HG02884 (cell line): ENCODE data around the gene KDM2A.
"Not testable (repeated sequence)": the region's sequence is repeated elsewhere in the genome, so short reads cannot be mapped to it uniquely, and the experiment has no call there.

Experiments used
- ATAC-seq: cut with Tn5 transposase; IDR thresholded peaks from one replicate; pipeline ENCODE4 v1.9.1; 2021; ENCODE audit warnings: mild to moderate bottlenecking, moderate library complexity; ENCODE audit not compliant: unreplicated experiment

The KDM2A gene

GRCh38 chr11:67256477-67257135 is 137.5 kb downstream of the KDM2A start:
- no peak for ATAC-seq

- ATAC-seq: no peak
These were observed 141.3 kb downstream of the KDM2A start for GRCh38 chr11:67260406-67260805.

GRCh38 chr11:67260885-67261639 is 142.0 kb downstream of the KDM2A start:
- not testable (repeated sequence) for ATAC-seq

- no peak for ATAC-seq
These were observed 142.5 kb downstream of the KDM2A start for GRCh38 chr11:67261640-67261945.

- ATAC-seq: no peak
These were observed 143.1 kb downstream of the KDM2A start for GRCh38 chr11:67261946-67262681.

GRCh38 chr11:67262731-67263675 is 143.9 kb downstream of the KDM2A start:
- ATAC-seq: no peak

GRCh38 chr11:67264260-67264659 is 145.2 kb downstream of the KDM2A start:
- ATAC-seq: no peak

DNA sequence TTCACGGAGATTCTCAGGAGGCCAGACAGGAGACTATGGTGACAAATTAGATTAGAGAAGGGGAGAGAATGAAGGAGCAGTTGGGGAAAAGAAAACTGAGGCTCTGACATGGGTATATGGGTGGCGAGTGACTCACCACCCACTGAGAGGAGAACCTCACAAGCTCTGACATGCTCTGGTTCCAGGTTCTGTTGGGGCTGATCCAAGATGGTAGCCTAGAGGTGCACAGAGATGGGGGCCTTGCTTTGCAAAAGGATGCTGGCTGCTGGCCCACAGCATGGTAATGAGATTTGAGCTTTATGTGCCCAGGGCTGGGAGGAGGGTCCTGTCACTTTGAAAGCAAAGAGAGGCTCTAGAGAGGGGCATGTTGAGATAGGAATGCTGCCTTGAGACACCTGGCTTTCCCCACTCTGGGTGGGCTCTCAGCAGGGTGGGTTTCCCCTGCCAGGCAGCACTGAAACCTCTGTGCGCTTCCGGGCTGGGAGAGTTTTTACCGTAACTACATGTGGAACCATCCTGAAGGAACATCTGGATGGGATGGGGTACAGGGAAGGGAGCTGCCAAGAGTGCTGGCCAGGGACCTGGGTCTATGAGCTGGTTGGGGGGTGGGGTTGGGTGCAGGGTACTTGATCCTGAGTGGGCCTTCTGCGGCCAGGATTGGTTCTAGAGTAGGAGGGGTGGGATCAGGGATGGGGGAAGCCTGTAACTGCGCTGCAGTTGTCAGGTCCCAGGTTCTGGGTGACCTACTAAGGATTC is 146.0 kb downstream of the KDM2A start:
- no peak for ATAC-seq

DNA sequence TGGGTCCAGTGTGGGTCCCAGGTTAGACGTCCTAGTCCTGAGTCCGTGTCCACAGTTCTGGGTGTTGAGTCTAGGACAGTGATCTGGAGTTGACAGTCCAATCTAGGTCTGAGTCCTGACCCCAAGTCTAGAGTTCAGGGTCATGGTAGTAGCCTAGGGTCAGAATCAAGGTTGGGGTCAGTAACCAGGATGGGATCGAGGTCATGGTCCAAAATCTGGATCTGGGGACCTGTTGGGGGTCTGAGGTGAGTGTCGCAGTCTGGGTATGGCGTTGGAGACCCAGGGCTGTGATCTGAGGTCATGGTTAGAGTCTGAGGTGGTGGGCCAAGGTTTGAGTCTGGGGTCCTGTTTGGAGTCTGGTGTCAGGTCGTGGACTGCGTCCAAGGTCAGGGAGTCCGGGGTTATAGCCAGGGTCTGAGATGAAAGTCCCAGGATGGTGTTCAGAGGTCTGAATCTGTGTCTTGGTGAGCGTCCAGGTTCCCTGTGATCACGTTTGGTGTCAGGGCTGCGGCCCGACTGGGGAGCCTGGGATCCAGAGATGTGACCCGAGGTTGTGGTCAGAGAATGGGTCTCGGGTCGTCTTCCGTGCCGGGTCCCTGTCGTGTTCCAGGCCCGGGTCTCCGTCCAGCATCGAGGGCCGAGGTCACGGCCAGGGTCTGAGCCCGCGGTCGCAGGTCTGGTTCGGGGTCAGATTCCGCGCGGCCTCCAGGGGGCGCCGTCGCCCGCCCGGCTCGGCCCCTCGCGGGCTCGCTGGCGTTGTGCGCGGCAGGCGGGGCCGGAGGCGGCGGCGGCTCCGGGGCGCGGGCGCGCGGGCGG is 146.8 kb downstream of the KDM2A start:
- ATAC-seq: no peak

GRCh38 chr11:67266449-67267187 is 147.6 kb downstream of the KDM2A start, which contains the start of gene GRK2:
TSS of gene GRK2 (plus strand) at chr11:67266473. CDS start at chr11:67266700, 227 bp downstream.
- no peak for ATAC-seq

- ATAC-seq: no peak
These were observed 148.4 kb downstream of the KDM2A start for GRCh38 chr11:67267188-67268080.

DNA sequence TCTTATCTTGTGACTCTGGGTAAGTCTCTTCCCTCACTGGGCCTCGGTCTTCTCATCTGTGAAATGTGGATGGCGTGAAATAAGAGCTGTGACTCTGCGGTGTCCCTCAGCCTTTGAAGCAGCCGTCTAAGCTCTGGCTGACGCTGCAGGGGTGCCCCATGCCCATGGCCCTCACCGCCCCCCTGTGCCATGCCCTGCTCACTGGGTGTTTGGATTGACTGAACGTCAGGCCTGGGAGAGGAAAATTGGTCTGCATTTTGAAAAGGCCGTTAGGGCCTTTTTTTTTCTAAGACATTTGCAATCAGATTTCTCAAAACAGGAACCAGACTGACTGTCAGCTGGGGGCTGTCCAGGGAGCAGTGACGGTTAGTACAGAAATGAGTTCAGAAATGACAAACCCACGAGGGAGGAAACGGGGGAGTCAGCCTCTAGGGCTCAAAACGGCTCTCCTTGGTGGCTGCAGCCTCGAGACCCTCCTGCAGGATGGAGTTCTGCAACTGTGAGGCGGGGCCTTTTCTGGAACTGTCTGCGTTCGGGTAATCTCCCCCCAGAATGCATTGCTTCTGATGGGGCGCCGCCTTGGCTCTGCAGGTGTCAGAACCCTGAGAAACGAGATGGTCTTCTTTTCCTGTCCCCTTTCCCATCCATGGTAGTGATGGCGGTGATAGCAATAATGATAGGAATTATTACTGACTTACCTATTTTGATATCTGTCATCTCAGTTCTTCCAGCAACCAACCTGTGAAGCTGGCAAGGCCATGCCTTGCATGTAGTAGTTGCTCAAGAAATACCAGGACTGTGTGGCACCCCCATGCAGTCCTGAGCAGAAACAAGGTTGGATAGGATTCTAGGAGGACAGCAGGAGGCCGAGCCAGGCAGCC is 149.3 kb downstream of the KDM2A start:
- no peak for ATAC-seq

DNA sequence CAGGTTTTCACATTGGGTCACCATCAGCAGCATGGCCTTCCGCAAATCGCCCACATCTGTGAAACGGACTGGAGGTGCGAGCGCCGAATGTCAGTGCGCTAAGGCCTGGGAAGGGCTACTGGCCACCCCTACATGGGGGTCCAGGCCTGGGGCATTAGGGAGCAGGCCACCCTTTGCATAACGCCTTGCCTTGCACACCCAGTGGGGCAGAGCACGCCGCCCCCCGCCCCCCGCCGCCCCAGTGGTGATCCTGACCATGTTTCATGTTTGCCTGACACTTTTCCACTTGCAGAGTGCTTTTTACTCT is 149.9 kb downstream of the KDM2A start:
- no peak for ATAC-seq

GRCh38 chr11:67269401-67270255 is 150.6 kb downstream of the KDM2A start:
- no peak for ATAC-seq

DNA sequence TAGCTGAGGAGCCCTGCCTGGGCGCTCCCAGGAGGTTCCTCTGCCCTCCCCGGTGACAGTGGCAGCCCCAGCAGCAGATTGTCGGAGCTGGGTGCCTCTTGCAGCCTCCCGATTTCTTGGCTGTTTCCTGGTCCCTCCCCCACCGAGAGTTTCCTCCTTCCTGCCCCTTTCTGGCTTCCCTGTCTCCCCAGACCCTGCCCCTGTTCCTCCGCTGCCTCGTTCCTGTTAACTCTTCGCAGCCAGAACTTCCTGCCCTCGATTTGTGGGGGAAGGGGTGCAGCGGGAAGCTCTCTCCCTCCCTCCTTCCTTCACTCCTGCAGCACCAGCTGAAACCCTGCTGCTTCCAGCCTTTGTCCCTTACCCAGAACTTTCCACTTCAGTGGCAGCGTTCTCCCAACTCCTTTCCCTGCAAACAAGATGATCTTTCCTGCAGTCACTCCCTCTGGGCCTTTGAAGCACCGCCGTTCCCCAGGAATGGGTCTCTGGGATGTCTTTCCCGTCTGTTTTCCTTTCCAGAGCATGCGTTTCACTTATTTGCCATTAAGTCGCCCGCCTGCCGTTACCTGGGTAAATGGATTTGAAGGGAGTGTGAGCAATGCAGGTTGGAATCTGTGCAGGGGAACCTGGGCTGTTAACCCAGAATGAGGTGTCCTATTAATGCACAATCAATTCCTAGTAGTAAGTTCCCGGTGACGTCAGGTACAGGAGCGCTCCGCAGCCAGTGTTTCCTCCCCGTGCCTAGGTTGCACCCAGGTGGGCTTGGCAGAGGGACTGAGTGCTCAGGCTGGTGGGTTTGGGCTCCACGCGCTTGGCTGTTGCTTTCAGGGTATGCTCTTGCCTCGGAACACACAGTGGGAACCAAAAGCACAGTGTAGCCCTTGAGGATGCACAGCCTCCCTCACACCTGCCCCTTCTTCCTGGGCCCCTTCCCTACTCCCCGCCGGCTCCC is 151.5 kb downstream of the KDM2A start:
- no peak for ATAC-seq
